Stomach smooth muscle (tissue), 2 donors: ENCODE data around the gene MRPL23.

Source experiments
- H3K27ac ChIP-seq: one replicate; pipeline ENCODE4 v1.7.0; 2013; ENCODE audit warnings: mild to moderate bottlenecking, low read length, inconsistent platforms
- H3K27me3 ChIP-seq, 2 donors: one replicate each; pipeline ENCODE4 v1.7.0; 2013; ENCODE audit warnings: low read length in 2 of 2; ENCODE audit not compliant: insufficient read depth in 2 of 2, control insufficient read depth in 1 of 2
- H3K36me3 ChIP-seq, 2 donors: one replicate each; pipeline ENCODE4 v1.7.0; 2013; ENCODE audit warnings: low read length in 2 of 2; ENCODE audit not compliant: control insufficient read depth in 2 of 2, insufficient read depth in 2 of 2
- H3K4me1 ChIP-seq: one replicate; pipeline ENCODE4 v1.7.0; 2013; ENCODE audit warnings: low read length; ENCODE audit not compliant: control insufficient read depth, insufficient read depth
- H3K4me3 ChIP-seq, 2 donors: one replicate each; pipeline ENCODE4 v1.7.0; 2013; ENCODE audit warnings: low read length in 2 of 2
- H3K9ac ChIP-seq, 2 donors: one replicate each; pipeline ENCODE4 v1.7.0; 2013; ENCODE audit warnings: low read length in 2 of 2, mild to moderate bottlenecking in 1 of 2
- H3K9me3 ChIP-seq, 2 donors: one replicate each; pipeline ENCODE4 v1.7.0; 2013; ENCODE audit warnings: low read length in 2 of 2; ENCODE audit not compliant: control insufficient read depth in 2 of 2
- donor health status: healthy.
- donor health status: Pancreatic carcinoma.

The MRPL23 gene

DNA sequence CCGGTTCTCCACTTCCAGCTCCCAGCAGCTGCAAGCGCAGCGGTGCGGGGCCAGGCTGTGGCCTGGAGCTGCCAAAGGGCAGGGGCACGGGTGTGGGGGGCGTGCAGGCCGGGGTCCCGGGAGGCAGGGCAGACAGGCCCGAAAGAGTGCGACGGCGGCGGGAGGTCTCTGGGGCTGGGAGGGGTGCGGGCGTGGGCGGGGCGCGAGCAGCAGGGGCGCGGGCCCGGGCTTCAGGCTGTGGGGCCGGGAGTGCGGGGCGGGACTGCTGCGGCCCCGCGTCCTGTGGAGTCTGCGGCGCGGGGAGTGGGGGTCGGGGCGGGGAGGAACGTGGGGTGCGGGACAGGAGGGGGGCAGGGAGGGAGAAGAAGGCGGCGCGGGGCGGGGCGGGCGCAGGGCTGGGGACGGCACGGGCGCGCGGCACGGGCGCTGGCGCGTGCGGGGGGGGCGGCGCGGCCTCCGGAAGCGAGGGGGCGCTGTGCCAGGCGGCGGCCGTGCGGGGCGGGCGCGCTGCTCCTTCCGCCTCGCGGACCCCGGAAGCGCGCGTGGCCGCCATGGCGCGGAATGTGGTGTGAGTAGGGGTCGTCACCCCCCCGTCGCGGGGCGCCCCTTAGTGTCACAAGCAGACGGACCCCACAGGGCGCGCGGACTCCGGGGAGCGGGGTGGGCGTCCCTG is at the start of gene MRPL23:
TSS of gene MRPL23 (plus strand) at position 521 of the 673 bp plus-strand sequence. CDS start at position 552, 31 bp downstream.
- Histone ChIP-seq H3K27ac (no peak within 1 kb of the TSS), H3K9me3 (no peaks in the 10 kb centered on the region), H3K4me1 (no peaks in the 10 kb centered on the region), H3K36me3 (no peaks in the 10 kb centered on the region), H3K27me3 (no peaks in the 10 kb centered on the region), H3K4me3 (no peak within 1 kb of the TSS), H3K9ac (no peak within 1 kb of the TSS)

GRCh38 chr11:1899090-1899489 is 48.0 kb upstream of the MRPL23 start:
- peaks cover 0 to 4% of the 10 kb centered on the region in 2 donors for H3K27me3 ChIP-seq
- H3K27ac ChIP-seq: no peak overlapping the region
- H3K9ac ChIP-seq: no peak overlapping the region
- no peaks in the 10 kb centered on the region for H3K36me3 ChIP-seq
- no peaks in the 10 kb centered on the region for H3K4me1 ChIP-seq
- H3K9me3 ChIP-seq: no peaks in the 10 kb centered on the region
- H3K4me3 ChIP-seq: no peak overlapping the region

GRCh38 chr11:1899686-1900085 is 47.4 kb upstream of the MRPL23 start:
- no peak overlapping the region for H3K4me3 ChIP-seq
- no peaks in the 10 kb centered on the region for H3K4me1 ChIP-seq
- no peak overlapping the region for H3K9ac ChIP-seq
- H3K27me3 ChIP-seq: peaks cover 0 to 4% of the 10 kb centered on the region in 2 donors
- H3K27ac ChIP-seq: no peak overlapping the region
- H3K36me3 ChIP-seq: no peaks in the 10 kb centered on the region
- H3K9me3 ChIP-seq: no peaks in the 10 kb centered on the region

- no peaks in the 10 kb centered on the region for H3K9me3 ChIP-seq
- H3K4me3 ChIP-seq: no peak overlapping the region
- H3K27me3 ChIP-seq: no peaks in the 10 kb centered on the region
- H3K9ac ChIP-seq: no peak overlapping the region
- H3K27ac ChIP-seq: no peak overlapping the region
- H3K4me1 ChIP-seq: peaks cover 7% of the 10 kb centered on the region
- H3K36me3 ChIP-seq: no peaks in the 10 kb centered on the region
Observed at GRCh38 chr11:1906181-1906580, 41.0 kb upstream of the MRPL23 start.

DNA sequence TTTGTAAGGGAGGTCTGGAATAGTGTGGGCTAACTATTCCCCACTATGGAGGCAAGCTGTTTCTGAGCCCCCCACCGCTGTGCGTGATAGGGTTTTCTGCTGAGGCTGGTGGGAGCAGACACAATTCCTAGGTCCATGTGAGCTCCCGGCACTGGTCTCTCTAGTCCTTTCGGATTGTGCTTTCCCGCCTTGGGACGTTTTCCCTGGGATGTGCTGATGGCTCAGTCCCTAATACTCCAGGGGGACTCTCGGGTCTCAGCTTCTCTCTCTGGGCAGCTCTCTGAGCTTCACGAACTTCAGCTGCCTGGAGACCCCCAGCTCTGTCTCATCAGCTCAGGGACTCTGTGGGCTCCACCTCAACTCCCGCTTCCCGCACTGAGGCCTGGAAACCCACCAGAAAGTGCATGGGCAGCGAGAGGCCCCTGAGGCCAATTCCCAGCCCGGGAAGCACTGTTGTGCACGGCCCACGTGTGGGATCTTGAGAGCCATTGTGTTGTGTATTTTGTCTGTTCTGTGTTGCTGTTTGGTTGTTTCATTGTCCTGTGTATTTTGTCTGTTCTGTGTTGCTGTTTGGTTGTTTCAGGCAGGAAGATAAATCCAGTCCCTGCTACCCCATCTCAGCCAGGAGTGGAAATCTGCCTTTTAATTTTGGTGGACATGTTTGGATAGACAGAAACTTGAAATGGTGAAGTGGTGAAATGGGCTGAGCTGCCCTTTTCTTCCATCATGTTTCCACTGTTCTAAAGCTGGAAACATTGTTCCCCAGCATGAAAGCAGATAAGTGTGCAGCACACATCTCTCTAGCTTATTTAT is 40.3 kb upstream of the MRPL23 start:
- Histone ChIP-seq H3K36me3 (no peaks in the 10 kb centered on the region), H3K4me1 (peaks cover 7% of the 10 kb centered on the region), H3K27me3 (no peaks in the 10 kb centered on the region), H3K9me3 (no peaks in the 10 kb centered on the region), H3K27ac (no peak overlapping the region), H3K9ac (no peak overlapping the region), H3K4me3 (no peak overlapping the region)

GRCh38 chr11:1908618-1909017 is 38.5 kb upstream of the MRPL23 start:
- Histone ChIP-seq H3K36me3 (no peaks in the 10 kb centered on the region), H3K27ac (no peak overlapping the region), H3K4me1 (peaks cover 7% of the 10 kb centered on the region), H3K4me3 (no peak overlapping the region), H3K9ac (no peak overlapping the region), H3K9me3 (no peaks in the 10 kb centered on the region), H3K27me3 (no peaks in the 10 kb centered on the region)

DNA sequence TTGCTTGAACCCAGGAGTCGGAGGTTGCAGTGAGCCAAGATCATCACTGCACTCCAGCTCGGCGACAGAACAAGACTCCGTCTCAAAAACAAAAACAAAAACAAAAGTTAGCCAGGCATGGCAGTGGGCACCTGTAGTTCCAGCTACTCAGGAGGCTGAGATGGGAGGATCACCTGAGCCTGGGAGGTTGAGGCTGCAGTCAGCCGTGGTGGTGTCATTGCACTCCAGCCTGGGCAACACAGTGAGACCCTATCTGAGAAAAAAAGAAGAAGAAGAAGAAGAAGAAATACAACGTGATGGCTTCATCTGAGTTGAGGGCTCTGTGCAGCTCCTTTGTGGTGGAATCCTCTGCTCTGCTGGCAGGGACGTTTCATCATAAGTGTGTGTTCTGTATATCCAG is 37.6 kb upstream of the MRPL23 start:
- Histone ChIP-seq H3K36me3 (no peaks in the 10 kb centered on the region), H3K9ac (no peak overlapping the region), H3K4me3 (no peak overlapping the region), H3K4me1 (peaks cover 7% of the 10 kb centered on the region), H3K9me3 (no peaks in the 10 kb centered on the region), H3K27me3 (peaks cover 0 to 3% of the 10 kb centered on the region in 2 donors), H3K27ac (no peak overlapping the region)

DNA sequence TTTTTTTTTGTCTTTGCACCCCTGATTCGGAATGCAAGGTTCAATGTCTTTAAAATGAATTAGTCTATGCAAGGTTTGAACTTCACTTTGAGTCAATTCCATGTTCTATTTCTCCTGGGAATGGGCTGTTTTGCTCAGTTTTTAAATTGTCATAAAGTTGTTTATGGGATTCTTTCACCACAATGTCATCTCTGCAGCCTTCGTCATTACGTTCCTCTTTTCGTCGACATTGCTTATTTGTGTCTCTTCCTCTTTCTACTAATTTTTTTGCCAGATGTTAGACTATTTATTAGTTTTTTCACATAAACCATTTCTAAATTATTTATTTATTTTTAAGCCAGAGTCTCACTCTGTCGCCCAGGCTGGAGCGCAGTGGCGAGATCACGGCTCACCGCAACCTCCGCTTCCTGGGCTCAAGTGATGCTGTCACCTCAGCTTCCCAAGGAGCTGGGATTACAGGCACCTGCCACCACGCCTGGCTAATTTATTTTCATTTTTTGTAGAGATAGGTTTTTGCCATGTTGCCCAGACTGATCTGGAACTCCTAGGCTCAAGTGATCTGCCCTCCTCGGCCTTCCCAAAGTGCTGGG is 34.7 kb upstream of the MRPL23 start:
- H3K27me3 ChIP-seq: peaks cover 0 to 5% of the 10 kb centered on the region in 2 donors
- H3K4me3 ChIP-seq: no peak overlapping the region
- H3K4me1 ChIP-seq: peaks cover 7% of the 10 kb centered on the region
- H3K27ac ChIP-seq: no peak overlapping the region
- H3K9ac ChIP-seq: no peak overlapping the region
- H3K9me3 ChIP-seq: no peaks in the 10 kb centered on the region
- H3K36me3 ChIP-seq: no peaks in the 10 kb centered on the region

DNA sequence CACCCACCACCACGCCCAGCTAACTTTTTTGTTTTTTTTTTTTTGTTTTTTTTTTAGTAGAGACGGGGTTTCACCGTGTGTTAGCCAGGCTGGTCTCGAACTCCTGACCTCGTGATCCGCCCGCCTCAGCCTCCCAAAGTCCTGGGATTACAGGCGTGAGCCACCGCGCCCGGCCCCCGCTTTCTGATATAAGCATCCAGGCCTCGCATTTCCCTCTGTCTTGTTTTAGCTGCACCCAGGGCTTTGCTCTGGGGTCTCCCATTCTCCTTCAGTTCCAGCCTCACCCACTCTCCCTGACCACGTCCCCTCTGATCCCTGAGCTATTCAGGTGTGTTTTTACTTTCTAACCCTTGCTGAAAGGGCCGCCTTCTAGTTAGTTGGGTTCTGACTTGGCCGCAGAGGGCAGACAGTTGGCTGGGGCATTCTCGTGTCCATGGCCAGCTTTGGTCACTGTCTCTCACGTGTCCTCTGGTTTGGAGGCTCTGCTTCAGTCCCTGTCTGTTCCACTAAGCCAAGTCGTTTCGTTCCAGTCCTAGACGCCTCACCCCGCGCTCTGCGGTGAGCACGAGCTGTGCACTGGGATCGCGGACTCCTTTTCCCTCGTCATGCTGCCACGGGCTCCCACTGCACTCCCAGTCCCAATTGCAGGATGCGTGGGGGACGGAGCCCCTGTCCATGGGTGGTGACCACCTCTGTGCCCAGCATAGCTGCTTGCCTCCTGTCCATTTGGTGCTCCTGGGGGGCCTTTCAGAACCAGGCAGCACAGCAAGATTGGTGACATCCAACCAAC is 33.7 kb upstream of the MRPL23 start:
- Histone ChIP-seq H3K27ac (no peak overlapping the region), H3K27me3 (peaks cover 0 to 5% of the 10 kb centered on the region in 2 donors), H3K4me1 (peaks cover 6% of the 10 kb centered on the region), H3K9me3 (no peaks in the 10 kb centered on the region), H3K36me3 (no peaks in the 10 kb centered on the region), H3K9ac (no peak overlapping the region), H3K4me3 (no peak overlapping the region)

DNA sequence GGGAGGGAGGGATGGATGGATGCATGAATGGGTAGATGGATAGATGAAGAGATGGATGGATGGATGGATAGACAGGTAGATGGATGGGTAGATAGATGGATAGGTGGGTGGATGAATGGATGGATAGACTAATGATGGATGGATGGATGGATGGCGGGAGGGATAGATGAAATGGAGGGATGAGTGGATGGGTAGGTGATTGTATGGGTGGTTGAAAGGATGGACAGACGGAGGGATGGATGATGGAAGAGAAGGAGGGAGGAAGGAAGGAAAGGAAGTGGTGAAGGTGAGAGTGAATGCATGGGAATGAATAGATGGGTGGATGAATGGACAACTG is 31.4 kb upstream of the MRPL23 start:
- no peaks in the 10 kb centered on the region for H3K36me3 ChIP-seq
- peaks cover 8% of the 10 kb centered on the region for H3K4me1 ChIP-seq
- no peaks in the 10 kb centered on the region for H3K9me3 ChIP-seq
- H3K27me3 ChIP-seq: peaks cover 0 to 5% of the 10 kb centered on the region in 2 donors
- H3K27ac ChIP-seq: no peak overlapping the region
- H3K9ac ChIP-seq: no peak overlapping the region
- H3K4me3 ChIP-seq: no peak overlapping the region
